Neural cell (in vitro differentiated cells): Measurements from ENCODE around the gene DGKB.

ENCODE experiments used
- CTCF ChIP-seq: fragments of 450-650 bp; IDR thresholded peaks from 2 replicates; pipeline ENCODE4 v1.5.1; 2014; ENCODE audit warnings: antibody characterized with exemption, mild to moderate bottlenecking, moderate library complexity; ENCODE audit not compliant: poor library complexity, severe bottlenecking
- EP300 ChIP-seq: fragments of 450-650 bp; conservative IDR thresholded peaks from 2 replicates; pipeline ENCODE4 v1.6.1; 2014; ENCODE audit warnings: antibody characterized with exemption, mild to moderate bottlenecking, moderate library complexity; ENCODE audit not compliant: poor library complexity, severe bottlenecking
- EZH2 ChIP-seq: fragments of 200-600, 300-800 bp; shearing (Covaris generic), sonication (generic); IDR thresholded peaks from 2 replicates; pipeline ENCODE4 v1.6.1; 2014; ENCODE audit warnings: antibody characterized with exemption, low read length, borderline replicate concordance, mild to moderate bottlenecking; ENCODE audit not compliant: insufficient read depth, poor library complexity, severe bottlenecking
- MXI1 ChIP-seq: fragments of 450-650 bp; conservative IDR thresholded peaks from 2 replicates; pipeline ENCODE4 v1.6.1; 2014; ENCODE audit warnings: antibody characterized with exemption, mild to moderate bottlenecking; ENCODE audit not compliant: poor library complexity, severe bottlenecking
- POLR2AphosphoS5 ChIP-seq: IDR thresholded peaks from 2 replicates; pipeline ENCODE4 v1.6.1; 2012
- RAD21 ChIP-seq: fragments of 450-650 bp; conservative IDR thresholded peaks from 2 replicates; pipeline ENCODE4 v1.6.1; 2014; ENCODE audit warnings: antibody characterized with exemption, mild to moderate bottlenecking, moderate library complexity
- REST ChIP-seq: IDR thresholded peaks from 2 replicates; pipeline ENCODE4 v1.6.1; 2012; ENCODE audit warnings: borderline replicate concordance
- TAF1 ChIP-seq: IDR thresholded peaks from 2 replicates; pipeline ENCODE4 v1.6.1; 2012; ENCODE audit warnings: low read depth

- TF ChIP-seq EZH2 (no peak), CTCF (no peak), REST (no peak), EP300 (no peak), POLR2AphosphoS5 (no peak), TAF1 (no peak), RAD21 (no peak), MXI1 (no peak)
These were observed 660.4 kb downstream of the DGKB start for GRCh38 chr7:14242175-14242574.
